Measurements from ENCODE around the gene NSMCE4A. TPM values are rescaled to one million over a fixed set of nuclear protein-coding genes. Genes with fewer than 3 reads are reported as not detected.

Gene NSMCE4A
- total and polyA plus RNA-seq, 2 of the 8 experiments (the other 6 are each of a cell fraction or from before 2014, with no cell fraction given): 48.6 to 66.0 TPM

- no peaks in the 10 kb centered on the region for H3K9me3 ChIP-seq (ENCODE audit: insufficient read depth in 2 of 2, low read depth in 1 of 2, low read length in 1 of 2)
- H3K4me3 ChIP-seq (ENCODE audit: extremely low read depth in 1 of 4, insufficient read depth in 2 of 4, low read depth in 3 of 4, low read length in 4 of 4): no peak overlapping the region
- no peak overlapping the region for H3K18ac ChIP-seq (ENCODE audit: extremely low read depth, low read length)
- H3K4me2 ChIP-seq (ENCODE audit: insufficient read depth in 1 of 2, low read depth in 2 of 2, low read length in 2 of 2): no peak overlapping the region
- H4K20me1 ChIP-seq (replicated peaks in 1 of 2; ENCODE audit: control insufficient read depth in 1 of 2, insufficient read depth in 2 of 2, low read length in 2 of 2): no peaks in the 10 kb centered on the region
- H3K23ac ChIP-seq (ENCODE audit: insufficient read length): no peak overlapping the region
- no peak overlapping the region for H2AK5ac ChIP-seq (ENCODE audit: low read depth, low read length)
- H3K27me3 ChIP-seq (replicated peaks in 1 of 4; ENCODE audit: control insufficient read depth in 3 of 4, extremely low read depth in 1 of 4, insufficient read depth in 3 of 4, low read length in 3 of 4): no peaks in the 10 kb centered on the region
- CTCF ChIA-PET (ENCODE audit: partially characterized antibody): no interaction called here
- H3K56ac ChIP-seq (replicated peaks; ENCODE audit: insufficient read length, low read depth, low read length): no peak overlapping the region
- no peak overlapping the region for H3K4ac ChIP-seq (replicated peaks; ENCODE audit: insufficient read length, low read depth, low read length)
- TF ChIP-seq NANOG (IDR thresholded peaks at IDR 0.05; ENCODE audit: insufficient read depth, low read depth, low read length, poor library complexity, severe bottlenecking): no peak
- no peak for TF ChIP-seq BRCA1 (IDR thresholded peaks at IDR 0.05; ENCODE audit: low read depth, low read length)
- TF ChIP-seq TAF7 (optimal IDR thresholded peaks at IDR 0.05; ENCODE audit: borderline replicate concordance, low read depth, low read length): no peak
- TF ChIP-seq KDM4A (IDR thresholded peaks at IDR 0.05; ENCODE audit: low read depth, low read length, severe bottlenecking): no peak
- TF ChIP-seq BACH1 (IDR thresholded peaks at IDR 0.05; ENCODE audit: low read length): no peak
- TF ChIP-seq, protein P1, sequence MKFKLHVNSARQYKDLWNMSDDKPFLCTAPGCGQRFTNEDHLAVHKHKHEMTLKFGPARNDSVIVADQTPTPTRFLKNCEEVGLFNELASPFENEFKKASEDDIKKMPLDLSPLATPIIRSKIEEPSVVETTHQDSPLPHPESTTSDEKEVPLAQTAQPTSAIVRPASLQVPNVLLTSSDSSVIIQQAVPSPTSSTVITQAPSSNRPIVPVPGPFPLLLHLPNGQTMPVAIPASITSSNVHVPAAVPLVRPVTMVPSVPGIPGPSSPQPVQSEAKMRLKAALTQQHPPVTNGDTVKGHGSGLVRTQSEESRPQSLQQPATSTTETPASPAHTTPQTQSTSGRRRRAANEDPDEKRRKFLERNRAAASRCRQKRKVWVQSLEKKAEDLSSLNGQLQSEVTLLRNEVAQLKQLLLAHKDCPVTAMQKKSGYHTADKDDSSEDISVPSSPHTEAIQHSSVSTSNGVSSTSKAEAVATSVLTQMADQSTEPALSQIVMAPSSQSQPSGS (IDR thresholded peaks at IDR 0.05; ENCODE audit: low read length): no peak
- no peak for TF ChIP-seq RNF2 (IDR thresholded peaks at IDR 0.05; ENCODE audit: borderline replicate concordance, low read depth, low read length, missing control alignments, poor library complexity, severe bottlenecking)
- H2BK15ac ChIP-seq (ENCODE audit: low read length): no peak overlapping the region
- H3K4me1 ChIP-seq (replicated peaks in 1 of 4; ENCODE audit: control insufficient read depth in 3 of 4, insufficient read depth in 4 of 4, low read length in 3 of 4): no peaks in the 10 kb centered on the region
- H2BK12ac ChIP-seq (ENCODE audit: low read depth, low read length): no peak overlapping the region
- FAIRE-seq: no peak
- no peak overlapping the region for H2BK120ac ChIP-seq (replicated peaks; ENCODE audit: low read depth, low read length)
- no peaks in the 10 kb centered on the region for H3K36me3 ChIP-seq (ENCODE audit: control insufficient read depth in 2 of 4, insufficient read depth in 4 of 4, low read length in 3 of 4)
- no peak overlapping the region for H2AFZ ChIP-seq (ENCODE audit: low read length)
- H4K5ac ChIP-seq (ENCODE audit: insufficient read length, low read depth, low read length): no peak overlapping the region
- H3K9ac ChIP-seq (replicated peaks in 1 of 4; ENCODE audit: extremely low read depth in 1 of 4, low read depth in 3 of 4, low read length in 3 of 4): no peak overlapping the region
- 73% methylated on average over 3 of the region's 3 CpGs; no CpG with 5 or more reads in 1 of the 2 experiments for WGBS, 2 experiments (ENCODE audit: extremely low coverage in 1 of 2, insufficient coverage in 1 of 2, insufficient read length in 1 of 2, insufficient replicate concordance in 2 of 2, low coverage in 1 of 2, low lambda C conversion rate in 2 of 2, missing lambda C conversion rate in 1 of 2)
- POLR2A ChIA-PET (ENCODE audit: partially characterized antibody): no interaction called here
- no peaks in the 10 kb centered on the region for H3K79me1 ChIP-seq (ENCODE audit: low read depth, low read length)
- H2BK5ac ChIP-seq (ENCODE audit: low read depth, low read length): no peak overlapping the region
- H3K27ac ChIP-seq (ENCODE audit: low read depth, low read length): no peak overlapping the region
- no peak overlapping the region for H2BK20ac ChIP-seq (ENCODE audit: low read length)
- no peak overlapping the region for H3K14ac ChIP-seq (ENCODE audit: insufficient read length)
- H3K23me2 ChIP-seq (ENCODE audit: low read depth, low read length): no peaks in the 10 kb centered on the region
- no peak overlapping the region for H4K91ac ChIP-seq (replicated peaks; ENCODE audit: insufficient read length, low read length)
- no peak for DNase-seq (ENCODE audit: low read depth in 1 of 2, low spot score in 2 of 2)
- H3K79me2 ChIP-seq (ENCODE audit: control insufficient read depth in 1 of 2, insufficient read depth in 2 of 2, low read length in 2 of 2): no peaks in the 10 kb centered on the region
- no peak overlapping the region for H4K8ac ChIP-seq (ENCODE audit: extremely low read depth, insufficient read depth, low read length)
Observed at GRCh38 chr10:122007415-122007814, 32.4 kb upstream of the NSMCE4A start.

Measured in H1 (cell line).